HUES6 (cell line): Measurements from ENCODE around the gene PFN4.
"Not testable (repeated sequence)": the region's sequence is repeated elsewhere in the genome, so short reads cannot be mapped to it uniquely, and the experiment has no call there.

Source experiments
- H3K27ac ChIP-seq: 2 replicates; pipeline ENCODE4 v1.7.0; 2013; ENCODE audit warnings: low read depth, mild to moderate bottlenecking, low read length, inconsistent platforms
- H3K27me3 ChIP-seq: 2 replicates; pipeline ENCODE4 v1.6.1; 2013; ENCODE audit warnings: low read length; ENCODE audit not compliant: control insufficient read depth, insufficient read depth
- H3K36me3 ChIP-seq: 2 replicates; pipeline ENCODE4 v1.6.1; 2013; ENCODE audit warnings: low read length; ENCODE audit not compliant: control insufficient read depth, insufficient read depth
- H3K4me1 ChIP-seq: 2 replicates; pipeline ENCODE4 v1.6.1; 2013; ENCODE audit warnings: low read length; ENCODE audit not compliant: control insufficient read depth, insufficient read depth
- H3K4me3 ChIP-seq: 2 replicates; pipeline ENCODE4 v1.5.1; 2013; ENCODE audit warnings: low read depth, low read length
- H3K9ac ChIP-seq: one replicate; pipeline ENCODE4 v1.6.1; 2013; ENCODE audit warnings: mild to moderate bottlenecking, low read length
- H3K9me3 ChIP-seq: 2 replicates; pipeline ENCODE4 v1.6.1; 2013; ENCODE audit warnings: low read depth, low read length; ENCODE audit not compliant: control insufficient read depth, insufficient read depth

Gene PFN4

DNA sequence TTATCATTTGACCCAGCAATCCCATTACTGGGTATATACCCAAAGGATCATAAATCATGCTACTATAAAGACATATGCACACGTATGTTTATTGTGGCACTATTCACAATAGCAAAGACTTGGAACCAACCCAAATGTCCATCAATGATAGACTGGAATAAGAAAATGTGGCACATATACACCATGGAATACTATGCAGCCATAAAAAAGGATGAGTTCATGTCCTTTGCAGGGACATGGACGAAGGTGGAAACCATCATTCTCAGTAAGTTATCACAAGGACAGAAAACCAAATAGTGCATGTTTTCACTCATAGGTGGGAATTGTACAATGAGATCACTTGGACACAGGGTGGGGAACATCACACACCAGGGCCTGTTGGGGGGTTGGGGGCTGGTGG is 22.4 kb downstream of the PFN4 start:
- H3K4me1 ChIP-seq, H3K27me3 ChIP-seq, H3K36me3 ChIP-seq, H3K27ac ChIP-seq, H3K9me3 ChIP-seq, H3K9ac ChIP-seq, H3K4me3 ChIP-seq: not testable (repeated sequence)

DNA sequence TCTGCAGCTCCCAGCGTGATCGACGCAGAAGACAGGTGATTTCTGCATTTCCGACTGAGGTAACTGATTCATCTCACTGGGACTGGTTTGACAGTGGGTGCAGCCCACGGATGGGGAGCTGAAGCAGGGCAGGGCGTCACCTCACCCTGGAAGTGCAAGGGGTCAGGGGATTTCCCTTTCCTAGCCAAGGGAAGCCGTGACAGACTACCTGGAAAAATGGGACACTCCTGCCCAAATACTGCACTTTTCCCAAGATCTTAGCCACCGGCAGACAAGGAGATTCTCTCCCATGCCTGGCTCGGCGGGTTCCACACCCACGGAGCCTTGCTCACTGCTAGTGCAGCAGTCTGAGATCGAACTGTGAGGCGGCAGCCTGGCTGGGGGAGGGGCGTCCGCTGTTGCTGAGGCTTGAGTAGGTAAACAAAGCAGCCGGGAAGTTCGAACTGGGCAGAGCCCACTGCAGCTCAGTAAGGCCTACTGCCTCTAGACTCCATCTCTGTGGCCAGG is 27.9 kb downstream of the PFN4 start:
- not testable (repeated sequence) for H3K36me3 ChIP-seq, H3K27ac ChIP-seq, H3K27me3 ChIP-seq, H3K9me3 ChIP-seq
- peak overlapping the region; percentile 40 for H3K9ac ChIP-seq
- peak overlapping the region; percentile 46 for H3K4me3 ChIP-seq
- H3K4me1 ChIP-seq = peaks cover 11% of the 10 kb centered on the region; the same call in 1 of the 2 replicates

DNA sequence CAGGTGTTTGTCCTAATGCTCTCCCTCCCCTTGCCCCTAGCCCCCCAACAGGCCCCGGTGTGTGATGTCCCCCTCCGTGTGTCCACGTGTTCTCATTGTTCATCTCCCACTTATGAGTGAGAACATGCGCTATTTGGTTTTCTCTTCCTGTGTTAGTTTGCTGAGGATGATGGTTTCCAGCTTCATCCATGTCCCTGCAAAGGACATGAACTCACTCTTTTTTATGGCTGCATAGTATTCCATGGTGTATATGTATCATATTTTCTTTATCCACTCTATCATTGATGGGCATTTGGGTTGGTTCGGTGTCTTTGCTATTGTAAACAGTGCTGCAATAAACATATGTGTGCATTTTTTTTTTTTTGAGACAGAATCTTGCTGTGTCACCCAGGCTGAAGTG is 29.9 kb downstream of the PFN4 start:
- H3K9ac ChIP-seq, H3K4me3 ChIP-seq, H3K27me3 ChIP-seq, H3K36me3 ChIP-seq, H3K27ac ChIP-seq, H3K9me3 ChIP-seq: not testable (repeated sequence)
- H3K4me1 ChIP-seq = peaks cover 11% of the 10 kb centered on the region; the same call in 1 of the 2 replicates

DNA sequence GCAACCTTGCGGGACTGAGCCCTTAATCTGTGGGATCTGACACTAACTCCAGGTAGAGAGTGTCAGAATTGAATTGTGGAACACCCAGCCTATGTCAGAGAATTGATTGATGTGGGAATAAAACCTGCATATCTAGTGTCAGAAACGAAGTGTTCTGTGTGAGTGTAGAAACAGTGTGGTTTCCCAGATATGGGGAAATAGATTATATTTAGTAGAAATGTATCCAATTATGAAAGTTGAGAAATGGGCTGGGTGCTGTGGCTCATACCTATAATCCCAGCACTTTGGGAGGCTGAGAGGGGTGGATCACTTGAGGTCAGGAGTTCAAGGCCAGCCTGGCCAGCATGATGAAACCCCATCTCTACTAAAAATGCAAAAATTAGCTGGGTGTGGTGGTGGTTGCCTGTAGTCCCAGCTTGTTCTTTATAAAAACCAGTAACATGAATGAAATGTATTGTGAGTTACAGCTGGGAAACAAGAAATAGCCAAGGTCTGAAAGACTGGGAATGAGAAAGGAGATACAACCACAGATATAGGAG is 34.2 kb downstream of the PFN4 start:
- H3K27ac ChIP-seq = no peak overlapping the region
- H3K27me3 ChIP-seq = no peaks in the 10 kb centered on the region
- H3K9ac ChIP-seq = no peak overlapping the region
- H3K4me3 ChIP-seq = no peak overlapping the region
- H3K9me3 ChIP-seq = no peaks in the 10 kb centered on the region
- H3K36me3 ChIP-seq = no peaks in the 10 kb centered on the region
- no peaks in the 10 kb centered on the region for H3K4me1 ChIP-seq

DNA sequence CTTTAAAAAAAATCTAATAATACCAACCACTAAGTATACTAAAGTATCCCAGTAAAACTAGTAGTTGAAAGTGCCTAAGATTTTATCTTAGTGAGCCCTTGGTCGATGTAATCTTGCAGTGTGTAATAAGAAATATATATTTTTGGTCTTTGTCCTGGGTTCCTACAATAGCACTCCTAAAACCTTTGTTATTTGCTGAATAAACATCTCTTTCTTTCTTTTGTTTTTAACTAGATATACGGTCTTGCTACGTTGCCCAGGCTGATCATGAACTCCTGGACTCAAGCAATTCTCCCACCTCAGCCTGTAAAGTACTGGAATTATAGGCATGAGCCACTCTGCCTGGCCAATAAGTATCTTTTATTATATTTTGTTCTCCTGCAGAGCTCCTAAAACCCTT is 36.1 kb downstream of the PFN4 start:
- Histone ChIP-seq H3K9me3 (no peaks in the 10 kb centered on the region), H3K4me1 (peaks cover 7% of the 10 kb centered on the region), H3K36me3 (peaks cover 10% of the 10 kb centered on the region), H3K9ac (no peak overlapping the region), H3K27ac (no peak overlapping the region), H3K4me3 (no peak overlapping the region), H3K27me3 (no peaks in the 10 kb centered on the region)

DNA sequence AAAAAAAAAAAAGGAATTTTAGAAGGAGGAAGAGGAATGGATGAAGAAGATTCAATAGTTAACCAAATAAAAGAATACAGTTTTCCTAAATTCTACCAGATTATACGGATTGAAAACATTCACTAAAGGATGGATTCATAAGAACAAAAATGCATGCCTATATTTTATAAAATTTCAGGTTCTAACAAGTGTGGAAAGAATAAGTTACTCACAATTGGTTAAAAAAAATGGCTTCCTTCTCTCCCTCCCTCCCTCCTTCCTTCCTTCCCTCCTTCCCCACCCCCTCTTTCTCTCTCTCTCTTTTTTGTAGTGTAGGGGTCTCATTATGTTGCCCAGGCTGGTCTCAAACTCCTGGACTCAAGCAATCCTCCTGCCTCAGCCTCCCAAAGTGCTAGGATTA is 36.9 kb downstream of the PFN4 start:
- no peak overlapping the region for H3K27ac ChIP-seq
- peaks cover 7% of the 10 kb centered on the region for H3K4me1 ChIP-seq
- no peaks in the 10 kb centered on the region for H3K27me3 ChIP-seq
- H3K9me3 ChIP-seq = no peaks in the 10 kb centered on the region
- H3K4me3 ChIP-seq = no peak overlapping the region
- H3K9ac ChIP-seq = no peak overlapping the region
- H3K36me3 ChIP-seq = peaks cover 15% of the 10 kb centered on the region

DNA sequence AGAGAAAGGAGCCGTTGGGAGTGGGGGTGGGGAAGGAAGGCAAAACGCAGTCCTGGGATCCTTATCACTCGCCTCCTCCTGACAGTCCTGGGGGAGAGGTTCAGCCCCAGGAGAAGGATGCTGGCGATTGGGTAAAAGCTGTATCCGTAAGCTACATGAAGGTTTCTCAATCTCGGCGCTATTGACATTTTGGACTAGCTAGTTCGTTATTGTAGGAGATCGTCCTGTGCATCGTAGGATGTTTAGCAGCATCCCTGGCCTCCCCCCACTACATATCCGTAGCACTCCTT is 38.0 kb downstream of the PFN4 start:
- Histone ChIP-seq H3K9me3 (no peaks in the 10 kb centered on the region), H3K27ac (no peak overlapping the region), H3K27me3 (no peaks in the 10 kb centered on the region), H3K9ac (peak overlapping the region; percentile 89), H3K4me1 (peaks cover 7% of the 10 kb centered on the region), H3K36me3 (peaks cover 16% of the 10 kb centered on the region), H3K4me3 (peak overlapping the region; percentile 80)

DNA sequence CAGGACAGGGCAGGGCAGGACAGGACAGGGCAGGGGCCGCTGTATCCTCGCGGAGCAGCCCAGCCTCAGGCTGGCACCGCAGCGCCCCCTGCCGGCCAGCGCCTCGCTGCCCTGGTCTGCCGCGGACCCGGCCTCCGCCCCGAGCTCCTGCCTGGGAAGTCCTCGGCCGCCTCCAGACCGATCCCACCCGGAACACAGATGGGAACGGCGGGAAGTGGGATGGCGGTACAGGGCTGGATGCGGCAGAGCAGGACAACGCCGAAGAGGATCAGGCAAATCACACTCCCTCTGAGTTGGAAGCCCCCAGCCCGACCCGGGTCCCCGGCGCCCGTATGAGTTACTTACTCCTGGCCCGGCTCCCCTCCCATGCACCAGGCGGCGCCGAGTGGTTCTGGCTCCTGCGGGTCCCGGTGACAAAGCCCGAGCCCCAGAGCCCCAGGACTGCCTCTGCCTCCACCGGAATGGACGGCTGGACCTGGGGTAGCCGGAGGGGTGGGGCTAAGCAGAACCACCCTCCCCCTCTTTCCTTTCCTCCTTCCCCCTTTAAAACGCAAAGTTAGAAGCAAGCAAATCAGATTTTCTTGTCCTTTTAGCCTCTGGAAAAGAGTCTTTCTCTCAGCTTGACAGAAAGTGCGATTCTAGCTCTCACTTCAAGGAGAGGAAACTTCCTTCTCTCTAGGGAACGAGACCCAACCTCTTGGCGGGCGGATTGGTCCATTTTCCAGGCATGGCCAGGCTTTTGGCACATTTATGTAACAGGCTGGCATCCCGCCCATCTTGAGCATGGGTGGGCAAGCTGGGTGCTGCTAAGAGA is 38.5 kb downstream of the PFN4 start, which contains the start of gene TP53I3:
TP53I3 (minus strand) TSS at position 449 of the 814 bp plus-strand sequence. CDS start 508 bp downstream, outside the sequence.
- H3K36me3 ChIP-seq = peaks cover 18% of the 10 kb centered on the region
- H3K27me3 ChIP-seq = no peaks in the 10 kb centered on the region
- H3K9me3 ChIP-seq = no peaks in the 10 kb centered on the region
- peak within 1 kb of the TSS; percentile 80 for H3K4me3 ChIP-seq
- peak within 1 kb of the TSS; percentile 89 for H3K9ac ChIP-seq
- peaks cover 7% of the 10 kb centered on the region for H3K4me1 ChIP-seq
- peak within 1 kb of the TSS; percentile 79 for H3K27ac ChIP-seq

DNA sequence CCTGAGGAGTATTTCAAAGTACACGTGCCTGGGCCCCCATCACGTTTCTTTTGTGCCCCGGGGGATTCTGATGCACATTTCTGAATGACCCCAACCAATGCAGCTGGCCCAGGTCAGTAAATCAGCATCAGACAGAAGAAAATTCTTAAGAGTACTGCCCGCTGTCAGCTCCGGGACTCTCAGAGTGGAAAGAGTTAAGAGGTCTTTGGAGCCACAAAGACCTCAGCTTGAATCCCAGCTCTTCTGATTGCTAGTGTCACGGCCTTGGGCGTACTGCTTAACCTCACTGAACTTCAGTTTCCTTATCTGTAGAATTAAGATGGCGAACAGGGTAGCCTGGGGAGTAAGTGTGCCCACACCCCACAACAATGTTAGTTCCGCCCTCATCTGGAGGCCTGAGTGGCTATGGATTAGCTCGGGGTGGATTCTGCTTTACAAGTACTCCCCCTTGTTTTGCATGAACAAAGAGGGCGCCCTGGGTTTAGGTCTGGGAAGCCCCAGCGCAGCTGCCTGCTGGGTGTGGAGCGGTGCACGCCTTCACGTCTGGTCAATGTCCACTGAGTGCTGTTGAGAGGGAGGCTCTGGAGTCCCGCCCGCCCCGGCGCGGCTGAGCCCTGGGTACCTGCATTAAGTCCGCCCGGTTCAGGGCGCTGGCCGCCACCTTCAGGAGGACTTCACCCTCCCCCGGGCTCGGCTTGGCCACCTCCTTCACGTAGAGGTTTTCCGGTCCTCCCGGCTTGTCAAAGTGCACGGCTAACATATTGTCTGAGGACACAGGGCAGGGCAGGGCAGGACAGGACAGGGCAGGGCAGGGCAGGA is 39.4 kb downstream of the PFN4 start:
- Histone ChIP-seq H3K4me1 (peaks cover 7% of the 10 kb centered on the region), H3K27ac (peak overlapping the region; percentile 79), H3K9me3 (no peaks in the 10 kb centered on the region), H3K4me3 (peak overlapping the region; percentile 80), H3K36me3 (peaks cover 22% of the 10 kb centered on the region), H3K9ac (peak overlapping the region; percentile 89), H3K27me3 (no peaks in the 10 kb centered on the region)

DNA sequence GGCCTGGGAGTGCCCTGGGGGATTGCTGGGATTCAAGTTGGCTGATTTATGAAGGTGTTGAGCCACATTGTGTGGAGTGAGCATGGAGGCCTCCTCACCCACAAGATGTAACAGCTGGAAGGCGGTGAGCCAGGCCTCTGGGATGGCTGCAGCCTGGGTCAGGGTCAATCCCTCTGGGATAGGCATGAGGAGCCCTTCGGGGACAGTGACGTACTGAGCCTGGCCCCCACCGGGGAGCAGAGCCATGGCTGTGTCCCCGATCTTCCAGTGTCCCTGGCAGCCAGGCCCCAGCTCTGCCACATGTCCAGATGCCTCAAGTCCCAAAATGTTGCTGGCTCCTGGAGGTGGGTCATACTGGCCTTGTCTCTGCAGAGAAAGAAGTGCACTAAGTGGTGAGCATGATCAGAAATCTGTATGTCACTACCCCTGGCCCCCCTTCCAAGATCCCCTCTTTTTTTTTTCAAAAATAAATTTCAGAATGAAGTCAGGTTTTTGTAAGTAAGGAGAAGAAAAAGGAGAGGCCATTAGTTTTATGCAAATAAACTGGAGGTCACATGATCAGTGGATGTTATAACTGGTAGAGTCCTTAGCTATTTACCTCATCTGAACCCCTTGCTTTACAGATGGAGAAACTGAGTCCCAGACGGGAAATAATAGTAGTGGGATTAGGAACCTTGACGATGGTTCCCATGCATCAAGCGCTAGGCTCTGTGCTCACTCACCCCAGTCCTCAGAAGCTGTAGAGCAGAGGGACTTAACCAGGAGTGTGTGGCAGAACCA is 40.2 kb downstream of the PFN4 start:
- Histone ChIP-seq H3K4me3 (peak overlapping the region; percentile 80), H3K36me3 (peaks cover 22% of the 10 kb centered on the region), H3K4me1 (peaks cover 7% of the 10 kb centered on the region), H3K9ac (peak overlapping the region; percentile 89), H3K9me3 (no peaks in the 10 kb centered on the region), H3K27me3 (no peaks in the 10 kb centered on the region), H3K27ac (peak overlapping the region; percentile 79)
